HG03442 (cell line): ENCODE measurements around the gene SLC38A9.
"Not testable (repeated sequence)": the region's sequence is repeated elsewhere in the genome, so short reads cannot be mapped to it uniquely, and the experiment has no call there.

ENCODE experiments used
- ATAC-seq: cut with Tn5 transposase; IDR thresholded peaks from one replicate; pipeline ENCODE4 v1.9.1; 2021; ENCODE audit warnings: mild to moderate bottlenecking, moderate library complexity; ENCODE audit not compliant: unreplicated experiment

Gene SLC38A9

GRCh38 chr5:55613112-55613868 is 98.8 kb downstream of the SLC38A9 start:
- no peak for ATAC-seq

- ATAC-seq = no peak
These were observed 101.6 kb downstream of the SLC38A9 start for GRCh38 chr5:55610542-55610941.

GRCh38 chr5:55609413-55609812 is 102.7 kb downstream of the SLC38A9 start:
- ATAC-seq = no peak

- ATAC-seq = no peak
These were observed 103.4 kb downstream of the SLC38A9 start for GRCh38 chr5:55608595-55609349.

GRCh38 chr5:55607309-55607708 is 104.8 kb downstream of the SLC38A9 start:
- ATAC-seq = not testable (repeated sequence)

GRCh38 chr5:55604611-55605067 is 107.5 kb downstream of the SLC38A9 start:
- ATAC-seq = no peak

- no peak for ATAC-seq
These were observed 108.2 kb downstream of the SLC38A9 start for GRCh38 chr5:55603922-55604321.

GRCh38 chr5:55601628-55602027 is 110.5 kb downstream of the SLC38A9 start:
- no peak for ATAC-seq

GRCh38 chr5:55601204-55601618 is 110.9 kb downstream of the SLC38A9 start:
- ATAC-seq = no peak

GRCh38 chr5:55600497-55601203 is 111.5 kb downstream of the SLC38A9 start:
- no peak for ATAC-seq

- ATAC-seq = no peak
These were observed 112.0 kb downstream of the SLC38A9 start for GRCh38 chr5:55600086-55600485.

- ATAC-seq = no peak
These were observed 112.7 kb downstream of the SLC38A9 start for GRCh38 chr5:55599148-55600050.

GRCh38 chr5:55597014-55597981 is 114.8 kb downstream of the SLC38A9 start:
- no peak for ATAC-seq

GRCh38 chr5:55594671-55595070 is 117.5 kb downstream of the SLC38A9 start:
- no peak for ATAC-seq

GRCh38 chr5:55593115-55593472 is 119.0 kb downstream of the SLC38A9 start:
- ATAC-seq = no peak

GRCh38 chr5:55592388-55593114 is 119.6 kb downstream of the SLC38A9 start:
- ATAC-seq = no peak

GRCh38 chr5:55591686-55592085 is 120.4 kb downstream of the SLC38A9 start:
- no peak for ATAC-seq

- no peak for ATAC-seq
These were observed 126.9 kb downstream of the SLC38A9 start for GRCh38 chr5:55585206-55585610.
